8988T (cell line): ENCODE data around the gene ZNF800.

Experiments used
- DNase-seq: peaks from one replicate; pipeline ENCODE4 v3.0.0; 2011

Gene ZNF800

DNA sequence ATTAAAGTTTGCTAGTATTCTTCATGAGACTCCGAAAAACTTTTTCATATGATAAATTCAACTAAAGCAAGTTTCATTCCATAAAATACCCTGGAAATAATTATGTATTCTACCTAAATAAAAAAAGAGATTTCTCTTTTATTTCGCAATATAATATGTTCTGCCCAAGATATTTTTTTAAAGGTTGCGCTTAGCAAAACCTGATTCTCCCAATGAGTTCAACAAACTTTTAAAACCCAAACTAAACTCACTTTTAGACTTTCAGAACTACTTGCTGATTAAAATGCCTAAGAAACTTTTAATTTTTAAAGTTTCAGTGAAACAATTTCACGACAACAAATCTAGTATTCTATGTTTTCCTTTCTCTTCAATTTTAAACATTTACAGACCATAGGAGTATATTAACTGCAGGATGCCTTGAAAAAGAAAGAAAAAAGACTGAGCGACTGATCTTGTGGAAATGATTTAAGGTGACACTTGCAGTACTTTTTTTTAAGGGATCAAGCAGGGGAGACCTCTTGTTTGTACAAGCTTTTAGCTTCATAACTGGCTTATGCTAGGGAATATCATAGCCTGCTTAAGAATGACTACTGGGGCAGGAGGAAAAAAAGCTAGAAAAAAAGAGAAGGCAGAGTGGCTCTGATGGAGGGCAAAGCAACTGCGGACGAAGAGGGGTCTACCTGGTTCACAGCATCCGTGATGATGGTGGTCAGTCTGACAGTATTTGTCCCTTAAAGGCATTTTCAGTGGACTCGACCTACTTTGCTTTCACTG, 1.5 kb downstream of the ZNF800 start:
- no peak for DNase-seq

DNA sequence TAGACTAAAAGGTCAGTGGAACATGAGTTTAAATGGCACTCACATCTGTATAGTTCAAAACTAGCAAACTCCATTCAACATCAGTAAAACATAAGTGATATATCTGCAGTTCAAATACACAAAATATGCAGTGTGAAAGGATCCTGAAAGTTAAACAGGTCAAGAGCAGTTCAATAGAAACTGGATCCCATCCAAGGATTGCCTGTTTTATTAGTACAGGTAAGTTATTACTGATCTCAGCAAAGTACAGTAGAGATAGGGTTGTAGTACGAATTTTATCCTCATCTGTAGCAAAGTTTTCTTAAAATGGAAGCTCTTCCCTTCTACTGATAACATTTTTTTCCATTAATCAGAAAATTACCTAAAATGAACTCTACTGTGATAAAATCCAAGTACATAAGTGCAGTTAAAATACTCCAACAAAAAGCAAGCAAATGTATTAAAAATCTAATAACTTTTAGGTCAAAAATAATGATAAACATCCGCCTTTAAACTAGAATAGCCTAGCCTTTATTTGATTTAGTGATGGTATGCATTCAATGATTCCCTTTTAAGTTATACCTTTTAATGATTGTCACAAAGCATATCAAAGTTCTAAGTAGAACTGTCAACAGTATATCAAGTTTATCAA, 2.2 kb downstream of the ZNF800 start:
- DNase-seq = no peak

DNA sequence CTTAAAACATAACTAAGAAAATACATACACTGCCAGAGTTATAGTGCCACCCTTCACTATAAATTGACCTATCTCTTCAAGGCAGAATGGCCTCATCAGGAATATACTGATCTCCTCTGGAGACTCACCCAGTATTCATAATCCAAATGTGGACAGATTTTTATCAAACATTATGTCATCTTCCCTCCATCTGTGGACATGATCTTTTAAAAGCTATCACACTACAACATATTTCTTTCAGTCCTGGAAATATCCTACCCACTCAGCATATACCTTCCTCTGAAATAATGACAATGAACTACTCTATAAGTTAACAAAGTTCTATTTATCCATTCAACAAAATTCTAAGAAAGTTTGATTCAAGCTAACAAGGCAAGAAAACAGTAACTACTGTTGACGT, 3.2 kb downstream of the ZNF800 start:
- DNase-seq = no peak

DNA sequence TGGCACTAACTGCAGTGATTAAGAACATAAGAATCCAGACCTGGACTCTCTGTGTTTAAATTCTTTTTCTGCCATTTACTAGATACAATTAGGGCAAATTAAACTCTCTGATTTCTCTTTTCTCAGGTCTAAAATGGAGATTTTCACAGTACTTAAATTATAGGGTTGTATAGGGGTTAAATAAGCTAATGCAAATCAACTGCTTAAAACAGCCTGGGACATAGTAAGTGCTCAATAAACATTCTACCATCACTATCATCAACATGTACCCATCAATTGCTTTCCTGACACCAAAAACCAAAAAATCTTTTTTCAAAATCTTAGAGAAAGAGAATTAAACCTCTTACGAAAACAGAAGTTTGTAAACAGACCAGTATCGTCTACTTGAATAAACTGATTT, 4.5 kb downstream of the ZNF800 start:
- no peak for DNase-seq

DNA sequence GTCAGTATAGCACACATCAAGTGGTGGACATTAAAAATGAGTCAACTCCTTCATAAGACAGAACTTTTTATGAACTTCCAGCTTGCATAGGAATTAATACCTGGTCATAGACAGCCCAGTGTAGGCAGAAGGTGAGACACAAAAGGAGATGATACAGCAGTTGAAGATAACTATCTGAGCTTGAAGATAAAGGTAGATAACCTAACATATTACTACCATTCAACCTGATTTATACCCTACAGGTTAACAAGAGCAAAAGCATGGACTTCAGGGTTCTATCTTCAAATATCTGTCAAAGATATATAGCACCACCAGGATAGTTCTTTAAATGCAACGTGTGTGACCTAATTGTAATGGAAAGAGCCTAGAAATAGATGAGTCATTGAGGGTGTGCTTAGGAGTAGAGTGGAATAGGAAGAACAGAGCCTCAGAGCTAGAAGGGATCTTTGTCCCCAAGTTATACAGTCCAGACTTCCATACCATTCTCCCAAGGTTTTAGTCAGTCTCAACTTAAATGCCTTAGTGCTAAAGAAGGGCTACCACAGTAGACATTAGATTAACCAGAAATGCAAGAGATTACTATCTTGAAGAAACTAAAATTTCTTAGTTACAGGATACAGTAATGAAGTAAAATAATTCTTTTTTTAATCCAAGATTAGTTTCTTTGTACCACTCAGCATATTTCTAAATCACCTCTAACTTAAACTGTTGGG, 9.2 kb downstream of the ZNF800 start:
- no peak for DNase-seq

DNA sequence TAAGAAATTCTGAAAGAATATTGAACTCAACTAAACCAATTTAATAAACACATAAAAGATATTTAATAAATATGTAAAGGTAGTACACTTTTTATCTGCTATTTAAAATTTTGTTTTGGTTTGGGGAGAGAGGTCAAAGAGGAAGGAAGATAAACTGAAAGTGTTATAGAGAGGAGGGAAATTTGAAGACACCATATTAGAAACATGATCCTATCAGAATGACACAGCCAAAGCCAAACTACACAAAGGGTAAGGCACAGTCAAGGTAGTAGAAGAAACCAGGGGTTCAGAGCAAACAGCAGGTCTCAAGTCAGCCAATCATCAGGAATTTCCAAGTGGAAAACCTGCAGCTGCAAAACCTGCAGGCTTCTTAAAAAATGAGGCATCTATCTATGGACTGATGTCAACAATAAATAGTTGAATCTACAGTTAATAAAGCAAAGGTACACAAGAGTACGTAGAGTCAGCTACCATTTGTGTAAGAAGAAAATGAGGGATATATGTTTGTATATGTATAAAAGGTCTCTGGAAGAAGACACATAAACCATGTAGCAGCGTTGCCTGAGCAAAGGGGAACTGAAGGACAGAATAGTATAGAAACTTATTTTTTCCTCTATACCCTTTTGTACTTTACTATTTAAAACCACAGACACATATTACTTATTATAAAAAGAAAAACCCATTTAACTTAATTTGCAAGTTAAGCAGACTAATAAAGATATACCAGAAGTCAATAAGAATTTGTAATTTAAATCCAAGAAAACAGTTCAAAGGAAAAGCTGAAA, 10.0 kb downstream of the ZNF800 start:
- DNase-seq = no peak

DNA sequence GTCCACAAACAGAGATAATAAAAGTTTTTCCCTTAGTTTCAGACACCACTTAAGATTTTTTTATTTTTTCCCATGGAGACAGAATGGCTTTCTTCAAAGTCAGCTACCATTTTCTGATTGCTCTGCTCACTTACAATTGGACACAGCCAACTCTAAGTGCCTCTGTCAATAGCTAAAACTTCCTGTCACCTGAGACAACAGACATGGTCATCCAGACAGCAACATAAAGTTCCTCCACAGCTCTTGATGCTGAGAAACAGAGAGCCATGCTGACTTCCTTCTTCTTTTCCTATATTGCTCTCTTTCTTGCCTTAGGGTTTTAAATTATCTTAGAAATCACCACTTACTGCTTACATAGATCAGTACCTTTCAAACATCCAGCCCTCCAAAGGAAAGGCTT, 12.0 kb downstream of the ZNF800 start:
- DNase-seq = no peak

DNA sequence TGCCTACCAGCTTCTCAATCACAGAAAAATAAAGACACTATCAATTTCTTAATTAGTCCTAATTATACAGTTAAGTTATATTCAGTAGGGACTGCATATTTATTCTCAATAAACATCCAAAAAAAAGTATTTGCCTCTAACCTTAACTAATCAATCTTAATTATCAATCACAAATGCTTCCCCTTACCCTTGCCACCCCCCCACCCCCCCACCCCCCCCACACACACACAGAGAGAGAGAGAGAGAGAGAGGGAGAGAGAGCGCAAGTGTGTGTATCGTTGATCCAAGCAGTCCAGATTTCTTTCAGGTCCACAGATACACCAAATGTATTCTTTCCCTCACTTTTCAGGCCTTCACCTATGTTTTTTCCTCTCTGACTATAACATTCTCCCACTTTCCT, 12.9 kb downstream of the ZNF800 start:
- no peak for DNase-seq

DNA sequence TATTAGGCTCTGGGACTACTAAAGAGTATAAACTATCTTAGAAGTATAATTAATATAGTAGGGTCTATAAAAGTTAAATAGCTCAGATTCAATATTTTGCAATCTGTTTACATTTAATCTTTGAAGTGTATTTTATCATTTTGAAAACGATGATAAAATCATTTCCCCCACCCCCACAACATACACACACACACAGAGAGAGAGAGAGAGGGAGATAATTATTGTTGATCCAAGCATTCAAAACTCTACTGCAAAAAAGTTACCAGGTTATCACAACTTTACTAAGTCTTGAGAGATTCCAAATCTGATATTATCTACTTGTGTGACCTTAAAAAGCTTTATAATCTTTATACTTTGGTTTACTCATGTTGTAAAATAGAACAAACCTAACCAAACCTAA, 14.0 kb downstream of the ZNF800 start:
- DNase-seq = no peak

DNA sequence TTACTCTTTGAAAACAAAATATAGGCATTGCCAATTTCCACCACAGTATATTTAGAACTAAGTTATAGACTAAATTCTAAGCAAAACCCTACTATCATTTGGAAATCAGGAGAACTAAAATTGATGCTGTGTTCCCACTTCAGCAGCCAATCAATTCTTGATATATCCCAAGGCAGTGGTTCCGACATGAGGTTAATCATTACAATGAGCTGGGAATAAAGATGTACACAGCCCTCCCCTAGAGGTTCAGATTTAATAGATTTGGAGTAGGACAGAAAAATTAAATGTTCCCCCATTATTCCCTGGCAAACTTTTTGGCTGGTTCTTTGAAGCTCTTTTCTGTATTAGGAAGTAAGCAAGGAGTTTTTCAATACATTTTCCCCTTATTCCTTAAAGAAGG, 15.1 kb downstream of the ZNF800 start:
- DNase-seq = no peak

DNA sequence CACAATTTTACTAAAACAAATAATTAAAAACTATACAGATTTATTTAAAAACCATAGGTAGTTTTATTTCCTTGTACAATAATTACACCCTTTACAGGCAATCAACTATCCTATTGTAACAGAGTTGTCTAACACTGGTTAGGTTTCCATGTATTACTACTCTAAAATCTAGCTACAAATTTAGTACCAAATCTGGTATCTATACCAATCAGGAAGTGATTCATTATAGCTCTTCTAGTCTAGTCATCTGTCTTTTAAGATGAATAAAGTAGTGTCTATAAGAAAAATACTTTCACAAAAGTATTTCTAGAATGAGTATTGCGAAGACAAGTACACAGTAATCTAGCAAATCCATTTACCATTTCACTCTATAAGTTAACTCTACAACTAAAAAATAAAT, 16.9 kb downstream of the ZNF800 start:
- no peak for DNase-seq

DNA sequence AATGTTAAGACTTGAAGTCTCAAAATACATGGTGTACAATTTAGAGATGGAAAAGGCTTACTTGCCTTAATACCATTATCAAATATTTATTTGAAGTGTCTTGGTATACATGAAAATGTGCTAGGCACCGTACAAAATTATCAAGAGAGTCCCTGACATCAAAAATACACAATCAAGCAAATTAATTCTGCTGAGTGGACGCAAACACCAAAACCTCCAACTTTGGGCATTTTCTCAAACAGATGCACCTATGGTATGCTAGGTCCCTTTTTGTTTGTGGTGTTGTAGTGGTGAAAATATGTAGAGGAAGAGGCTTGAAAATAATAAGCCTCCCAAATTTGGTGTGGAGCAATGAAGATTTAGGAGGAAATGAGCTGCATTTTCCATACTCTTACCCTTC, 24.8 kb downstream of the ZNF800 start:
- no peak for DNase-seq

DNA sequence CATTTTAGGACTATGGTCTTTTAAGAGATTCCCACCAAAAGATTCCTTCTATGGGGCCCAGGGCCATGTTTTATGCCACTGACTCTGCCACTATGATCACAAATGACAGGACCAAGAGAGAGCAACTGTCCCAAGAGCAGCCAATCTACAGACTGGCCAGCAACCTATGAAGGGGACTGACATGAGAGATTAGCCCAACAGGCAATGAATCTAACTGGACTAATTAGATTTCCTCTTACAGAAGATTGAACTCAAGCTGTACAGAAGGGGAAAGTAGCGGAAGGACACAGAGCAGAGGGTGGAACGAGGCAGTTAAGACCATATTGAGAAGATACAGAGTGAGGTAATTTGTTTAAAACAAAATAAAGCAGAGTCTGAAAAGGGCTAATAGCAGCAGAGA, 25.8 kb downstream of the ZNF800 start:
- no peak for DNase-seq

DNA sequence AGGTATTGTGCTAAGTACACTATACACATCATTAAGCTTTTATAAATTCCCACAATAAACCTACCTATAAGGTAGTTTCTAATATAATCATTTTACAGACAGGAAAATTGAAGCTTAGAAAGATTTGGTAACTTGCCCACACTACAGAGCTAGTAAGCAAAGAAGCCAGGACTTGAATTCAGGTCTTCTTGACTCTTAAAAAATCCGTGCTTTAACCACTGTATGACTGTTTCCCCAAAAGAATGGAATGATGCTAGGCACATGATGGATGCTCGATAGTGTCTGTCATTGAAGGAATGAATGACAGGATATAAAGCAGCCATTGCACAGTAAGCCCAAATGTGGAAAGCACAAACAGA, 26.6 kb downstream of the ZNF800 start:
- no peak for DNase-seq

DNA sequence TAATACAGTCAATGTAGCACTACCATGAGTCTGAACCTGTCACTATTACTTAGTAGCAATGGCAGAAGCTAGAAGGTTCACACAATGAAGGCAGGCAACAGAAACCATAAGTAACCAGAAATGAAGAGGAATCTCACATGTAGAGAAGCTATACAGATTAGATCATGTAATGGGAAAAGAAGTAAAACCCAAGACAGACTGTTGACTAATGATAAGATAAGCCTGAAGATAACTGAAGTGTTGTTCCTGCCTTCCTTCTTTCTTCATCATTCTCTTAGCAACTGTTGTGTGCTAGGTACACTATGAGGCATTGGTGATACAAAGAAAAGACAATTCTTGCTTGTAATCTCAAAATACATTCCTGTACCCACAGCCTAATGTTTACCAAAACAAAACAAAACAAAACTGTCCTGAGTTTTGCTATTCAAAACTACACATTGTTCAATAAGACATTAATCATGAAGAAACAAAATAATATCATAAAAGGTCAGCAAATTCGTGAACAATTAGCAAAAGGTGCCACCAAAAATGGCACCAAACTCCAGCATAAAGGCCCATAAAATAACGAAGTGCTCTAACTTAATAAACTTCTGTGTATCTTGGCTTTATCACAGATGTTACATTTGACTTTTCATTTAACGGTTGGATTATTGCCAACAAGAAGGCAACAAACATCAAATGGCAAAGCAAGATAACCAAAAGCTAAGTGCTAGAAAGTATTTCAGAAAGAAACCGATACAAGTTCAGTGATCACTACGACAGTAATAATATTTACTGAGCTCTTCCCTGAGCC, 27.1 kb downstream of the ZNF800 start:
- DNase-seq = no peak

DNA sequence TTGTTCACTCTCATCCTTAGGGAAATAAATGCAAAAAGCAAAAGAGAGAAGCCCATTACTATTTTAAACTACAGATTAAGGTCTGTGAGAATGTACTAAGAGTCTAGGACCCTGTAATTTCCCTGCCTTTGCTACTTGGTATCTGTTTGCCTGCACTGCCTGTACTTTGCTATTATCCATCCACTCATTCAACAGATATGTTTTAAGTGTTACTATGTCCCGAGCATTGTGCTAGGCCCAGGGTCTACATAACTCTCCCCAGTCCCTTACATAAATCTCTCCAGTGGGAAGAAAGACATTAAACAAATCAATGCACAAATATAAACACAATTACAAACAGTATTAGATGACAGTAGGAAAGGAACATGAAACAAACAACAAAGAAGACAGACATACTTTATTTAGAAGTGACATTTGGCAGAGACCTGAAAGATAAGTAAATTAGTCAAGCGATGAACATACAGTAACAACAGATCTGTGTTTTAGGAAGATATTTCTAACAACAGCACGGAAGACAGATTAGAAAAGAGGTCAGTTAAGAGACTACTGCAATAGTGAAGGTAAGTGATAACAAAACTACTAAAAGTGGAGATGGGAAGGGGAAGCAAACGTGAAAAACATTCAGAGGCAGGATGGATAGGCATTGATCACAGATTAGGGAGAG, 30.0 kb downstream of the ZNF800 start:
- no peak for DNase-seq

DNA sequence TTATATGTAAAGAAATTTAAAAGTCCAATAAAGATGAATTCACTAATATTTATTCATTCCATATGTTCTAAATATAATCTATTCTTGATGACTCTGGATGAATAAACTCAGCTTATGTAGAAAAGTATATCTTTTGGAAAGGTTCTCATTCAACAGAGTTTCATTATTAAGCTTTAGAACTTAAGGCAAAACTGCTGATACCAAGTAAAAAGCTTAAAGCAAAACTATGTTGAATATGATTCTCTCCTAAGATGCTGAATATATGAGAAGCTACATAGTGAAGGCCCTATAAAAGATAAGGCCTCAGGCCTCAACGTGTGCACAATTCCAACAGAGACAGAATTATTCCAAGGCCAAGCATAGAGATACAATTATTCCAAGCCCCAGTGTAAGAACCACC, 30.8 kb downstream of the ZNF800 start:
- DNase-seq = no peak

DNA sequence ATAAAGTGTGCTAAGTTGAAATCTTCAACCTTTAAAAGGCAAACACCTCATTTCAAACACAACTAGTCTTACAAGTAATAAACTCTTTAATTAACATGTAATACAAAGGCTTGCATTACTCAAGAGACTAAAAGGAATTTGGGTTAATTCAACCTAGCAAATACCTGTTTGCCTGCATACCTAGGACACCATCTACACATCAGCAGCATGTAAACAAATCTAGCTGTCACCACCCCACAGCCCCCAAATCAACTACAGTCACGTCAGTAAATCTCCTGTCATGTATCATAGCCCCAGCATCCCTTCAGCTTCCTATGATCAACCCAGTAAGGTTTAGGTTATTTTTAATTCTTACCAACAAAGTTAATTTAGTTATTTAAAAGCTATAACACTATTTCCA, 33.5 kb downstream of the ZNF800 start:
- DNase-seq = no peak

DNA sequence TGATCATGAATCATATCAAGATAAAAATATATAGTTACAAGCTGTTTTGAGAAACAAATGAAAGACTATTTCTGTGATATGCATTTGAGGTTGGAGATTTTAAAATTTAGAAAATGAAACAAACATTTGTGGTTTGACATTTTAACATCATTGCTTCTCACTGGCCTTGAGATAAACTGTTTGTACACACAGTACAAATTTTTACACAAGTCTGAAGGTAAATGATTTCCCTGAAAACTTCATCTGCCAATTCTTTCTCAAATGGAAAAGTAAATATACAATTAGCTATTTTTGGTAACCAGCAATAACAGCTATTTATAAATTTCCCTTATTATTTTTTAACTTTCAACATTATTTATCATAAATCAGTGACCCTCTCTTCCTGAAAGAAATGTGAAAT, 38.6 kb downstream of the ZNF800 start:
- DNase-seq = no peak

DNA sequence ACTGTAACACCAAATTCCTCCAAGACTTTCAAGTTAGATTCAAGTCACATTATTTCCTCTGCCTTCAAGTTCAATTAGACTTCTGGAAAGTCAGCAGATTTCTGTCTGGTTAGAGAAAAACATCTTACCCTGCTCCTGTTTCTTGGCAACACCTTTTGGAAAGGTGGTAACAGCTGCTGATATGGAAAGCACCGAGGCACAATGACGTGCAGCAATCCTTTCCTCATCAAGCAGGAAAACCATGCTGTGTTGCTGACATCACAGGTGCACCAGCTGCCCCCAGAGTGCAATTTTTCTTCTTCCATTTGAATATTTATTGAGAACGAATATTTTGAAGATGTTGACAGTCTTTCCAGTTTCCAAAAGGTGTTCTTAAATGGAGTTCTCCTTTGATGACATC, 41.9 kb downstream of the ZNF800 start:
- DNase-seq = no peak

DNA sequence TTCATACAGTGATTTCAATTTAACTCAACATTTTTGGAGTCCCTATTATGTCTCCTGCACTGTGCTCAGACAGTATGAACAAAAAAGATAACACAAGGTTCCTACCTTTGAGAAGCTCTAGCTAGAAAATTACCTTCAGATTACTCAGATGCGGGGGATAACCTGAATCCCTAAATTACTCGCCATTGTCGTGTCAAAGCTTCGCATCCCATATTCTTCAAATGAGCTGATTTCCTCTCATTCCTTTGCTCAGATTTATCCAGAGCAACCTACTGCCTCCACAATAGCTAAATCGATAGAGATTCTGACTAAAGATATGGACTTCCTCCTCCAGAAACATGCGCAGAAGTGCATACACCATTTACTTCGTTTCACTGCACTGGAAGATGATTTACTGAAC, 42.6 kb downstream of the ZNF800 start:
- DNase-seq = no peak

DNA sequence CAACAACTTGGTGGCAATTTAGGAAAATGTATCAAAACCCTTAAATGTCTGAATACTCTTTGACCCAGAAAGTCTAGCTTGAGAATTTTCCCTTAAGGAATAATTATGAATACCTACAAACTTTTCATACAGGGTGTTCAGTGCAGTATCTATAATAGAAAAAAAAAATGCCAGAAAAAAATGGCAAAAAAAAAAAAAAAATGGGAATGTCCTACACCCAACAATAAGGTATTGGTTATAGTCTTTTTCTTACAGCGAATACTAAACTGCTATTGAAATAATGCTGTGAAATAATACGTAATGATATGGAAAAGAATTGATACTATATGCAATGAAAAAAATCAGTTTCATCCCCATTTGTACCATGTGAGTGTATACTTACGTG, 44.3 kb downstream of the ZNF800 start:
- no peak for DNase-seq
